AG04450 (cell line): ENCODE results near the gene CPZ. TPM values are rescaled to one million over a fixed set of nuclear protein-coding genes. Genes with fewer than 3 reads are reported as not detected.

Experiments
- CTCF ChIA-PET: fragments of 300-600, 350-600 bp; formaldehyde crosslinking; extraction: SDS; loops from one replicate; lab custom pipeline; 2022; ENCODE audit warnings: antibody characterized with exemption, inconsistent platforms; lab: Charles Lee
- POLR2A ChIA-PET: fragments of 350-600 bp; formaldehyde crosslinking; extraction: SDS; loops from one replicate; lab custom pipeline; 2021; ENCODE audit warnings: antibody characterized with exemption, inconsistent platforms; lab: Yijun Ruan, JAX
- DNase-seq: peaks from one replicate; pipeline ENCODE4 v3.0.0-alpha.2; 2011; ENCODE audit warnings: low read depth, low spot score
- H3K27ac ChIP-seq: one replicate; pipeline ENCODE4 v1.5.1; 2012; ENCODE audit warnings: low read depth, low read length, control low read depth
- H3K27me3 ChIP-seq: one replicate; pipeline ENCODE4 v1.6.0; 2012; ENCODE audit warnings: low read length; ENCODE audit not compliant: control insufficient read depth, insufficient read depth
- H3K4me3 ChIP-seq: 2 replicates; pipeline ENCODE4 v1.5.1; 2011; ENCODE audit warnings: mild to moderate bottlenecking, low read depth, low read length, control low read depth
- H3K9me3 ChIP-seq: 2 replicates; pipeline ENCODE4 v1.5.1; 2012; ENCODE audit warnings: low read length; ENCODE audit not compliant: control insufficient read depth, insufficient read depth
- CTCF ChIP-seq: IDR thresholded peaks from 2 replicates; pipeline ENCODE4 v1.5.1; 2011; ENCODE audit warnings: low read depth, low read length, control low read depth, inconsistent platforms
- polyA plus RNA-seq: library from polyadenylated mRNA; depleted of rRNA; stranded (reverse); fragments of >200 nt; gene quantifications from 2 replicates; pipeline ENCODE4 v1.2.3, GENCODE V29; 2011

CPZ gene
- polyA plus RNA-seq, 1 experiment = 6.4 TPM

DNA sequence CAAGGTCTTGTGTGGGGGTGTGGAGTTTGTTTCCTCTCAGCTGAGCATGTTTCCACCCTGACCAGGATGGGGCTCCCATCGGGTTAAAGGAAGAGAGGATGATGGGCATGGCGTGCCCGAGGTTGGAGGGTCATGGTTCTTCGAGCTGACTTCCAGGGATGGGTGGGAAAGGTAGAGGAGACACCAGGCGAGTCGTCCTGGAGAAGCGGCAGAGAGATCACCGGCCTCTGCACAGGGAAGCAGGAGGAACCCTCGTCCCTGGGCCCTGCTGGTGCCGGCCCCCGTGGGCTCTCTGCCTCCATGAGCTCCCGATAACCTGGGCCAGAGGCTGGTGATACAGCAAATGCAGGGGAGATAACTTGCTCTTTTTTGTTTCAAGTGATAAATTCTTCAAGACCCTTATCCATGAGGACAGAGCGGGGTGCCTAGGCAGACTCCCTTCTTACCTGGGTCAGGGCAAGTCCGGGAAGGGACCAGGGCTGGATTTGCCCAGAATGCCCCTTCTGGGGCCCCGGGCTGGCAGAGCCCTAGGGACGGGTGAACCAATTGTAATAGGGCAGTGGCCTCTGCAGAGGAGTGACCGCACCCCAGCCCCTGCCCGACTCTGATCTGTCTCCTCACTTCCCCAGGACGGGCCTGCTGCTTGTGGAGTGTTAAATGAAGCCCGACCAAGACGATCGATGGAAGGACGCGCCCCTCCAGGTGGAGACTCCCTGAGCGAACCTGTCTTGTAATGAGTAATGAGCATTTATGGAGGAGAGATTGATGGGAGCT, 63.0 kb downstream of the CPZ start:
- peaks cover 9% of the 10 kb centered on the region; the same call in 1 of the 2 replicates for H3K9me3 ChIP-seq
- ChIA-PET CTCF (no interaction called here), POLR2A (no interaction called here)
- H3K27me3 ChIP-seq = no peaks in the 10 kb centered on the region
- no peak overlapping the region for H3K4me3 ChIP-seq
- TF ChIP-seq CTCF = no peak
- H3K27ac ChIP-seq = no peak overlapping the region
- no peak for DNase-seq

- Histone ChIP-seq H3K4me3 (no peak overlapping the region), H3K27ac (no peak overlapping the region), H3K27me3 (no peaks in the 10 kb centered on the region), H3K9me3 (peaks cover 9% of the 10 kb centered on the region; the same call in 1 of the 2 replicates)
- no peak for DNase-seq
- CTCF ChIA-PET = no interaction called here
- no peak for TF ChIP-seq CTCF
- POLR2A ChIA-PET = no interaction called here
Observed at GRCh38 chr4:8656185-8656517, 63.6 kb downstream of the CPZ start.

DNA sequence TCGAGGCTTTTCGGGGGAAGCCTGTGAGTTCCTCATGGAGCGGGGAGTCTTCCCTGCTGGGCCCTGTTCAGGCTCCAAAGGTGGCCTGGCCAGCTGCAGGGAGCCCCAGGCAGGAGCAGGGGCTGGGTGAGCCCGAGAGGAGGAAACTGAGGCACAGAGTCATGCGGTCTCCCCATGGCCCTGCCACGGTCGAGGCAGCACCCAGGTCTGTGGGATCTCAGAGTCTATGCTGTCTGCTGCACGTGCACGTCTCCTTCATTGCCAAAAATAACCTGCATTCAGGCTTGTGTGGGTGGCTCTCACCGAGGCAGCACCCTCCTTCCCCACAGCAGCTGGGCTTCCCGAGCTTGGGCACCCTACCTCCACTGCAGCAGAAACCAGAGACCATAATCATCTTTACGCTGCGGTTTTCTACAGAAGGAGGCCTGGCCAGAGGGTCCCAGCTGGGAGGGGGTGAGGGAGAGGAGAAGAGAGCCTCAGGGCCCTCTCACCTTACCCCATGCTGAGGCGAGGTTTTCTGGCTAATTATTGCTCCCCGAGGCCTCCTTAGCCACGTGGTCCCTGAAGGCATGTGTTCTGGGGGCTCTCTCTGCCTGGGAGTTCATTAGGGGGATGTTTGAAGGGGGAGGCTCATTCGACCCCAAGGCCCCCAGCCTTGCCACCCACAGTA, 64.3 kb downstream of the CPZ start:
- ChIA-PET CTCF (no interaction called here), POLR2A (no interaction called here)
- H3K27me3 ChIP-seq = no peaks in the 10 kb centered on the region
- peaks cover 9% of the 10 kb centered on the region; the same call in 1 of the 2 replicates for H3K9me3 ChIP-seq
- H3K27ac ChIP-seq = no peak overlapping the region
- no peak for DNase-seq
- TF ChIP-seq CTCF = no peak
- no peak overlapping the region for H3K4me3 ChIP-seq

DNA sequence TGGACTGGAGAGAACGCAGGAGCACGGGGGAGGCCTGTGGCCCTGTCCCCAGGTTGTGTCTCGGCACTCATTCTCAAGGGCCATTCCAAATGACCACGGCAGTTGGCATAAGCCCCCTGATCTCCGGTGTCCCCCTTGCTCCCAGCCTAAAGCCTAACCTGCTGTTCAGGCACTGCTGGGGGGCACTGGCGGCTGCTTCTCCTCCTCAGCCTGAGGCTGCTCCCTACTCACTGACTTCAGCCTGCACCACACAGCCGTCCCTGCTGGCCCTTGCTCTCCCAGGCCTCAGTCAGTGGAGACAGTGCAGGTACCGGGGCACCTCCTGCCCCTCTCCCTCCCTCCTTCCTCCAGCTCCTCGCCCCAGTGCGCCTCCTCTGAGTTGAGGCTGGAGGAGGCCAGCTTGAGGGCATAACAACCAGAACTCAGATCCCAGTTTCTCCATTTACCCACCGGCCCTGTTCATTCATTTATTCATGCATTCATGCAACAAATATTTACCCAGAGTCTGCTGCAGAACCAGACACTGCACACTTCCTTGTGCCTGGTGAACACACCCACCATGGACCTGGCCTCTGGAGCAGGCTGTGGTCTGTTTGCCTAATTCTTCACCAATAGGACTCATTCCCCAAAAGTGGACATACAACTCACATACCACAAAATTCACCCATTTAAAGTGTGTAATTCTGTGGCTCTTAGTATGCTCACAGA, 65.0 kb downstream of the CPZ start:
- no peak for DNase-seq
- H3K9me3 ChIP-seq = peaks cover 6% of the 10 kb centered on the region; the same call in 1 of the 2 replicates
- H3K27me3 ChIP-seq = no peaks in the 10 kb centered on the region
- H3K4me3 ChIP-seq = no peak overlapping the region
- ChIA-PET POLR2A (no interaction called here), CTCF (no interaction called here)
- TF ChIP-seq CTCF = no peak
- H3K27ac ChIP-seq = no peak overlapping the region

GRCh38 chr4:8662776-8663175, 70.2 kb downstream of the CPZ start:
- POLR2A ChIA-PET = no interaction called here

More at GRCh38 chr4:8662776-8663175, 70.2 kb downstream of the CPZ start:
- Histone ChIP-seq H3K4me3 (no peak overlapping the region), H3K27me3 (no peaks in the 10 kb centered on the region), H3K9me3 (no peaks in the 10 kb centered on the region), H3K27ac (no peak overlapping the region)
- DNase-seq = no peak
- TF ChIP-seq CTCF = no peak
- CTCF ChIA-PET = no interaction called here
